Activated T-helper 9 cell treated with anti-CD3 and anti-CD28 coated beads, Interleukin-2, amount 50 U/mL, for 16 hours (primary cell): Measurements from ENCODE around the gene ADGRL2.

ENCODE experiments used
- DNase-seq: peaks from one replicate; pipeline ENCODE4 v3.0.0-alpha.2; 2020; ENCODE audit warnings: low read depth

Gene ADGRL2

GRCh38 chr1:81989524-81989923 is 188.8 kb downstream of the ADGRL2 start:
- no peak for DNase-seq

- no peak for DNase-seq
Observed at GRCh38 chr1:81990241-81990640, 189.5 kb downstream of the ADGRL2 start.

DNA sequence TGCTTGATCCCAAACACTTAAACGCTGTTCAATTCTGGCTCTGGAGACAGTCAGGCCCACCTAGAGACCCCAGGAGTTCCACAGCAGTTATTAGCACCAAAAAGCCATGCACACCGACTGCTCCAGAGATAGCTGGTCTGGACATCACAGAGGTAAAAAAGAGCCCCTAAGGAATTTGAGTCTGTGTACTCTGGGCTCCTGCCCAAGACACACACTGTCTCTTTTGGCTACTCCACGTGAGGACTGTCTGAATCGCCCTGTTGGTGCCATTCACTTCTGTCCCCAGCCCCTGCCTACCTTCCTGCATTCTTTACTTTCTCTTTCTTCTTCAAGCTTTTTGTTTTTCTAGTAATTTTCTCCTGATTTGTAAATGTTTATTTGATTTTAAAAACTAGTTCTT is 197.4 kb downstream of the ADGRL2 start:
- no peak for DNase-seq

DNA sequence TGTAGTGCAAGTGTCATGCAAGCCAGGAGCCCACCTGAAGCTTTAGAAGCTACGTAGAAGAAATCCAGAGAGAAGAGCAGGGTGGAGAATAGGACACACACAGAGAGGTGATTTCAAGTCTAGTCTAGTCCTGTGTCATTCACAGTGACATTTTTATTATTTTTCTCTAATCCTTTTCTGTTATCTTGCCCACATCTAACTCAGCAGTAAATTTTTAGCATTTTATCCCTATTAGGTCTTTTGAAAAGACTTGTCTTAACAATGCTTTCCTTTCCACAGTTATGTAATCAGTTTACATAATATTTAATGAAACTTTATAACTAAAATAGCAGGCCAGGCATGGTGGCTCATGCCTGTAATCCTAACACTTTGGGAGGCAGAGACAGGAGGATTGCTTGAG is 198.6 kb downstream of the ADGRL2 start:
- DNase-seq, result no peak

GRCh38 chr1:82000221-82000620 is 199.5 kb downstream of the ADGRL2 start:
- DNase-seq, result no peak

DNA sequence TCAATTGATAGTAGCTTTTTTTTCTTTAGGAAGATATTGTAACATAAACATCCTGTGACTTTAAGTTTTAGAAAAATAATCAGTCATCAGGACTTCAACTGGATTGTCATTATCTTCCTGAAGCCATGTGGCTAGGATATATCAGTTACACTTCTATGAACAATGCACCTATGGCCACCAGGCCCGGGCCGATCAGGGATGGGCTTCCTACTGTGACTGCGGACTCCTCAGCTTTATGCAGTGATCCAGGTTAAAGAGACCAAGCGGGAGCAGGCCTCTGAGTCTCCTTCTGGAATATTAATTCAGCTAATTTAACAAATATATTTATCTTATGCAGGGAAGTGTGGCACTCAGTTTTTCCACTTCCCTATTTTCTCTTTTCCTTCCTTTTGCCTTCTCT is 200.6 kb downstream of the ADGRL2 start:
- DNase-seq, result no peak

DNA sequence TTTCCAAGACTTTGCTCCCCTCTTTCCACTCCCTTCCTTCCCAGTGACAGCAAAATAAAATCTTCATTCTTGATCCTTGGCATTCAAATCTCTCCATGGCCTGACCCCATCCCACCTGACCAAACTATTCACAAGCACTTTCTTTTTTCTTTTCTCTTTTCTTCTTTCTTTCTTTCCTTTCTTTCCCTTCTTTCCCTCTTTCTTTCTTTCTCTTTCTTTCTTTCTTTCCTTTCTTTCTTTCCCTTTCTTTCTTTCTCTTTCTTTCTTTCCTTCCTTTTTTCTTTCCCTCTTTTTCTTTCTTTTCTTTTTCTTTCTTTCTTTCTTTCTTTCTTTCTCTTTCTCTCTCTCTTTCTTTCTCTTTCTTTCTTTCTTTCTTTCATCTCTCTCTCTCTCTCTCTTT is 207.1 kb downstream of the ADGRL2 start:
- DNase-seq, result no peak

DNA sequence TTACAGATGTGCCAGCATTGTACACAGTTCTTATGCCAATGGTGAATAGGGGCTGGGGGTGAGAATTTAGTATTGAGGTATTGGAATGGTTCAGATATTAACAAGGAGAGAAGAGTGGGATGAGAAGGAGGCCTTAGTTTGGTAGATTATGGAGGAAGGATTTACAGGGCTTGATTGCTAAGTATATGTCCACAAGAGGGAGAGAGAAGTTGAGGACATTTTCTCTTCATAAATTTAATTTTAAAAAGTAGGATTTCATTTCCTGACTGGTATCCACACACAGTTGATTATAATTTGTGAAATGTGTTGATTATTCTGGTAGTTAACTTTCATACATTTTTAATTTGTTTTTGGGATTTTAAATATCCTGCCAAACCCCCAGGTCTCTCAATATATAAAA is 213.0 kb downstream of the ADGRL2 start:
- no peak for DNase-seq

- no peak for DNase-seq
Observed at GRCh38 chr1:82015444-82015843, 214.7 kb downstream of the ADGRL2 start.

GRCh38 chr1:82018319-82018718 is 217.6 kb downstream of the ADGRL2 start:
- DNase-seq, result no peak

- DNase-seq, result no peak
Observed at GRCh38 chr1:82019508-82019907, 218.8 kb downstream of the ADGRL2 start.

GRCh38 chr1:82030830-82031229 is 230.1 kb downstream of the ADGRL2 start:
- DNase-seq, result no peak

DNA sequence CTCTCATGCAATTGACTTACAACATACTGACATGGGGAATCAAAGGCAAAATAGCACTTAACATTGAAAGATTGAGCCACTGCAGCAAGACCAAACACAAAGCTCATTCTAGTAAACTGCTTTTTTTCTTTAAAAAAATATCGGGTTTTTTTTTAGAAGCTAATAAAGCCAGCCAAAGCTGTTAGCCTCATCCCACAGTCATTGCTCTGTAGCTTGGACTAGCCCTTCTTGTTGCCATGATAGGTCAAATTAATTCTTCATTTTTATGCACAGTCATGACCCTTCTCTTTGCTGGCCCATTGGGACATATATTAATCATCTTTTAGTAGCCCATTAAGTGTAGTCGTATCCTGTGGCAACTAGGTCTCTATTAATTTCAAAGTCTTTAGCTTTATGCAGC is 231.3 kb downstream of the ADGRL2 start:
- DNase-seq, result no peak

GRCh38 chr1:82034812-82035211 is 234.1 kb downstream of the ADGRL2 start:
- no peak for DNase-seq
